ENCODE measurements around the gene GPR137C. TPM values are rescaled to one million over a fixed set of nuclear protein-coding genes. Genes with fewer than 3 reads are reported as not detected.
A peak's percentile ranks its signal among the peaks of the same experiment; 100 is the strongest.

The GPR137C gene
- total RNA-seq, 1 experiment from 2014 or later = 4.3 TPM

- no peak overlapping the region for H3K27ac ChIP-seq (ENCODE audit: insufficient read length, low read depth, low read length)
- no peak overlapping the region for H3K4ac ChIP-seq (ENCODE audit: low read depth, low read length)
- H3K27me3 Mint-ChIP-seq (ENCODE audit: low read depth) = no peaks in the 10 kb centered on the region
- no peaks in the 10 kb centered on the region for H3K27me3 ChIP-seq (ENCODE audit: insufficient read depth, low read length)
- H4K91ac ChIP-seq (ENCODE audit: insufficient read length, low read depth, low read length) = no peak overlapping the region
- no peak overlapping the region for H4K8ac ChIP-seq (replicated peaks; ENCODE audit: insufficient read length, low read depth, low read length)
- H3K9me3 ChIP-seq (ENCODE audit: control insufficient read depth, low read depth, low read length) = no peaks in the 10 kb centered on the region
- no peaks in the 10 kb centered on the region for H3K79me1 ChIP-seq (ENCODE audit: insufficient read depth, low read depth, low read length, poor library complexity, severe bottlenecking)
- no peaks in the 10 kb centered on the region for H3K4me1 ChIP-seq (ENCODE audit: insufficient read depth, low read length)
- no peak overlapping the region for H2BK15ac ChIP-seq (ENCODE audit: low read depth, low read length)
- H3K4me3 Mint-ChIP-seq = no peak overlapping the region
- H3K23ac ChIP-seq (ENCODE audit: insufficient read length, low read depth, low read length) = no peak overlapping the region
- no peak overlapping the region for H2BK20ac ChIP-seq (ENCODE audit: low read depth, low read length, poor library complexity, severe bottlenecking)
- no peak overlapping the region for H2BK120ac ChIP-seq (ENCODE audit: low read depth, low read length, poor library complexity, severe bottlenecking)
- H3K18ac ChIP-seq (ENCODE audit: insufficient read length, low read depth, low read length) = no peak overlapping the region
- no peak overlapping the region for H2AK5ac ChIP-seq (ENCODE audit: insufficient read length, low read length)
- TF ChIP-seq CTCF (conservative IDR thresholded peaks at IDR 0.05) = no peak
- H3K4me1 Mint-ChIP-seq = no peaks in the 10 kb centered on the region
- H4K20me1 ChIP-seq (ENCODE audit: control insufficient read depth, insufficient read depth, insufficient read length) = no peaks in the 10 kb centered on the region
- H3K14ac ChIP-seq (ENCODE audit: insufficient read depth, low read length) = no peak overlapping the region
- H2AFZ ChIP-seq (ENCODE audit: low read length) = no peak overlapping the region
- no peak overlapping the region for H3K56ac ChIP-seq (ENCODE audit: insufficient read length, low read depth, low read length)
- H3K9ac ChIP-seq (ENCODE audit: extremely low read depth, insufficient read length, low read length) = no peak overlapping the region
- H3K4me2 ChIP-seq (ENCODE audit: insufficient read depth, insufficient read length, low read length) = no peak overlapping the region
- no peaks in the 10 kb centered on the region for H3K23me2 ChIP-seq (ENCODE audit: insufficient read length, low read depth, low read length, poor library complexity, severe bottlenecking)
- no peak for DNase-seq
- peak overlapping the region in 1 of 3 experiments; percentile 39; a peak in 1 of 7 replicates for H3K27ac Mint-ChIP-seq
- H3K36me3 Mint-ChIP-seq (ENCODE audit: insufficient read depth in 1 of 3, low read depth in 3 of 3) = peaks cover 12 to 30% (median 16%) of the 10 kb centered on the region in 3 experiments; a peak in 6 of 7 replicates
- no peak overlapping the region for H2BK5ac ChIP-seq (ENCODE audit: insufficient read length, low read length)
- H3K79me2 ChIP-seq (ENCODE audit: insufficient read depth, low read length) = no peaks in the 10 kb centered on the region
- H2BK12ac ChIP-seq (ENCODE audit: insufficient read length, low read depth, low read length) = no peak overlapping the region
- H3T11ph ChIP-seq (ENCODE audit: low read length) = no peak overlapping the region
- no peaks in the 10 kb centered on the region for H3K9me3 Mint-ChIP-seq
- no peak overlapping the region for H4K5ac ChIP-seq (ENCODE audit: insufficient read length, low read depth, low read length)
These were observed 104.3 kb downstream of the GPR137C start for GRCh38 chr14:52656905-52657304.

Measured in H9 (cell line).